GM08714 (cell line): ENCODE results near the gene SUGT1.
"Not testable (repeated sequence)": the region's sequence is repeated elsewhere in the genome, so short reads cannot be mapped to it uniquely, and the experiment has no call there.

Experiments
- H3K4me3 ChIP-seq: fragments of 200-500 bp; sonication (Bioruptor generic); 2 replicates; pipeline ENCODE4 v1.5.1; 2014; ENCODE audit warnings: mild to moderate bottlenecking, low read length, inconsistent platforms
- ZNF274 ChIP-seq: IDR thresholded peaks from 2 replicates; pipeline ENCODE4 v1.6.1; 2012; ENCODE audit warnings: mild to moderate bottlenecking, low read depth, low read length

Gene SUGT1

GRCh38 chr13:52701728-52702465, 49.3 kb downstream of the SUGT1 start:
- TF ChIP-seq ZNF274 = no peak
- no peak overlapping the region for H3K4me3 ChIP-seq

- no peak for TF ChIP-seq ZNF274
- H3K4me3 ChIP-seq = no peak overlapping the region
Observed at GRCh38 chr13:52703482-52703881, 50.8 kb downstream of the SUGT1 start.

DNA sequence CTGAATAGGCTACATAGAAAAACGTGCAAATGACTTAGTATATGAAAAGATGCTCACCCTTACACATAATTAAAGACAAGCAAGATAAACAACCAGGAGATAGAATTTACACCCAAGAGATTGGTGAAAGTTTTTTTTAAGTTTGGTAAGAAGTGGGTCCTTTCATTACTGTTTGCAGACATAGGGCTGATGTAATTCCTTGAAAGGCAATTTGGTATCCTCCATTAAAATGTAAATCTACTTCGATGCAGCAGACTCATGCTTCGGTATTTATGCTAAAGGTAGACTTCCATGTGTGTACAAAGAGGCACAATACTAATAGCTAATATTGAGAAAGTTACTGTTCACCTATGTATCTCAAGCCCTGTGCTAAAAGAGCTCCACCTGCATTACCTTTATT, 53.4 kb downstream of the SUGT1 start:
- H3K4me3 ChIP-seq = no peak overlapping the region
- no peak for TF ChIP-seq ZNF274

DNA sequence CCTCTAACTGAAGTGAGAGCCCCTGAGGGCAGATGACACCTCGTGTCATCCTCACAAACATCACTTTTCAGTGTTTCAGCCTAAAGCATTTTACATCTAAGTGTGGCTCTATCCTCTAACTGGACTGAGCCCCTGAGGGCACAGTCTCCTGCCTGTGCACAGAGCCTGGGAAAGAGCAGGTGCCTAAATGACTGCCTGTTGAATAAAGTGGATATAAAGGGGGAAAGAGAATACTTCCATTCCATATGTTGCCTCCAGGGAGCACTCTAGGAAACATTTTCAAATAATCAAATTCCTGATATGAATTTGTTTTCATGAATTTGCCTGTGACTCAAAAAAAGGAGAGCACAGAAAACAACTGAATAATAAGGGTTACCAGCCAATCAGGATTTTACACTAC, 54.7 kb downstream of the SUGT1 start:
- H3K4me3 ChIP-seq = no peak overlapping the region
- no peak for TF ChIP-seq ZNF274

DNA sequence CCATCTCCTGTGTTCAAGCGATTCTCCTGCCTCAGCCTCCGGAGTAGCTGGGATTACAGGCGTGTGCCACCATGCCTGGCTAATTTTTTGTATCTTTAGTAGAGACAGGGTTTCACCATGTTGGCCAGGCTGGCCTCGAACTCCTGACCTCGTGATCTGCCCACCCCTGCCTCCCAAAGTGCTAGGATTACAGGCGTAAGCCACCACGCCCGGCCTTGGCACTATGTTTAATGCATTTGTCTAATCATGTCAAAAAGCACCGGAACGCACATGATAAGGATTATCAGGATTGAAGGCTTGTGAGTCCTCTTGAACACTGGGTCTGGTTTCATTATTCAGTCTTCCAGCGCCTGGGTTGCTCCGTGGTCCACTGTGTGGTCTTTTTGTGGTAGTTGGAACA, 55.6 kb downstream of the SUGT1 start:
- H3K4me3 ChIP-seq = not testable (repeated sequence)

GRCh38 chr13:52711286-52711685, 58.6 kb downstream of the SUGT1 start:
- no peak for TF ChIP-seq ZNF274
- no peak overlapping the region for H3K4me3 ChIP-seq

- no peak overlapping the region for H3K4me3 ChIP-seq
Observed at GRCh38 chr13:52712385-52712784, 59.7 kb downstream of the SUGT1 start.

GRCh38 chr13:52713894-52714293, 61.3 kb downstream of the SUGT1 start:
- TF ChIP-seq ZNF274 = no peak
- H3K4me3 ChIP-seq = no peak overlapping the region

More at GRCh38 chr13:52712385-52712784, 59.7 kb downstream of the SUGT1 start:
- TF ChIP-seq ZNF274 = no peak

- not testable (repeated sequence) for H3K4me3 ChIP-seq
Observed at GRCh38 chr13:52720904-52721303, 68.3 kb downstream of the SUGT1 start.

DNA sequence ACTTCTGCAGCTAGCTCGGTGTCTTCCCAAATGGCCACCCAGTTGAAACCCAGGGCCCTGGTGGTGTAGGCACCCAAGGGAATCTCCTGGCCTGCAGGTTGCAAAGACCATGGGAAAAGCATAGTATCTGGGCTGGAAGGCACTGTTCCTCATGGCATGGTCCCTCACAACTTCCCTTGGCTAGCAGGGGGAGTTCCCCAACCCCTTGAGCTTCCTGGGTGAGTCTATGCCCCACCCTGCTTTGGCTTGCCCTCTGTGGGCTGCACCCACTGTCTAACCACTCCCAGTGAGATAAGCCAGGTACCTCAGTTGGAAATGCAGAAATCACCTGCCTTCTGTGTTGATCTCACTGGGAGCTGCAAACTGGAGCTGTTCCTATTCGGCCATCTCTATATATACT, 68.7 kb downstream of the SUGT1 start:
- H3K4me3 ChIP-seq = not testable (repeated sequence)

DNA sequence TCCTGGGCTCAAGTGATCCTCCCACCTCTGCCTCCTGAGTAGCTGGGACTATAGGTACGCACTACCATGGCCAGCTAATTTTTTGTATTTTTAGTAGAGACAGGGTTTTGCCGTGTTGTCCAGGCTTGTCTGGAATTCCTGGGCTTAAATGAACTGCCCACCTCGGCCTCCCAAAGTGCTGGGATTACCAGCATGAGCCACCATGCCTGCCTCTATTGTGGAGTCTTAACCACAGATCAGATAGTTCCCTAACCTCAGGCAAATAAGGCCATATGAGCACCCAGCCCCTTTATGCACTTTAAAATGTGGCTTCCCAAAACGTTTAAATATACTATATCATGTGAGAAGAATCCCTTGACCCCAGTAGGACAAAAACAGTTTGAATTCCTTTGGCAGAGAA, 70.5 kb downstream of the SUGT1 start:
- no peak overlapping the region for H3K4me3 ChIP-seq
- no peak for TF ChIP-seq ZNF274

DNA sequence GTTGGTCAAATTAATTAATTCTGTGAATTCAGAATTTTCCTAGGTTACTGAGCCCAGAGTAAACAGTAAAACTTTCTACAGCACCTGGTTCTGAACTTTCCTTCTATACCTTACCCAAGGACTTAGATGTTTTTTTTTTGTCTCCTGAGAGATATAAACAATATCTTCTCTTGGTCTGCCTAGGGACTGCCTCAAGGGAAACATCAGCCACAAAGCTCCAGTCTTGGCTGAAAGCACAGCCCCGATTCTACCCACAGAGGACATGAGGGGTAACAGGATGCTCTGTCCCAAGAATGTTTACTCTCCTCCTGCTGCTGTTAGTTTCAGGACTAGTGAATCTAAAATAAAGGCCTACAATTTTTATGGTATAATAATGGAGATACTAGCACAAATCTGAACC, 72.7 kb downstream of the SUGT1 start:
- no peak overlapping the region for H3K4me3 ChIP-seq
- TF ChIP-seq ZNF274 = no peak

- no peak overlapping the region for H3K4me3 ChIP-seq
- TF ChIP-seq ZNF274 = no peak
Observed at GRCh38 chr13:52726258-52726657, 73.6 kb downstream of the SUGT1 start.

DNA sequence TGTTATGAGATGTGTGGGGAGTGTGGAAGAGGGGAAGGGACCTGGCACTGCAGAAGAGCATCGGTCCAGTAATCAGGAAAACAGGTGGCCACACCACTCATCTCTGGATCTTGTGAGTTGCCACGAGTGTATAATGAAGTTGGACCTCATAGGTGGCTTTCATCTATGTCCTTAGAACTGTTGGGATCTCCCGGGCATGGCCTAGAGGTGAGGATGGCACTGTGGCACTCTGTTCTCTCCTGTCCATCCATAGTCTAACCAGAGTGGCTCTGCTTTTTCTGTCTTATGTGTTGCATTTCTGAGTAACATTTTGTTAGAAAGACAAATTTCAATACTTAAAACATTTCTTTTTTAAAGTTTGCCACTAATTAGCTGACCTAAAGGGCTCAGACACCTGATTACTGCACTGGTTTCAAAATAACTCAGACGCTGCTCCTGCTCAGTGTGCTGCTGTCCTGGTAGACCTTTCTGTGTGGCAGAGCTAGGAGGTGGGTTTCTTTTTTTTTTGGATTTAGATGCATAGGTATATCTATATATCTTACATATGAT, 81.5 kb downstream of the SUGT1 start:
- TF ChIP-seq ZNF274 = no peak
- H3K4me3 ChIP-seq = no peak overlapping the region

- no peak overlapping the region for H3K4me3 ChIP-seq
- TF ChIP-seq ZNF274 = no peak
Observed at GRCh38 chr13:52736891-52737290, 84.3 kb downstream of the SUGT1 start.

GRCh38 chr13:52737451-52737850, 84.8 kb downstream of the SUGT1 start:
- no peak overlapping the region for H3K4me3 ChIP-seq

GRCh38 chr13:52737965-52738364, 85.3 kb downstream of the SUGT1 start:
- H3K4me3 ChIP-seq = no peak overlapping the region
- TF ChIP-seq ZNF274 = no peak

More at GRCh38 chr13:52737451-52737850, 84.8 kb downstream of the SUGT1 start:
- no peak for TF ChIP-seq ZNF274
